Left ventricle myocardium superior (tissue), 1 donor: ENCODE data around the gene SCRN2. TPM values are rescaled to one million over a fixed set of nuclear protein-coding genes. Genes with fewer than 3 reads are reported as not detected.

Source experiments
- ATAC-seq: fragments of 200-7000 bp; cut with Tn5 transposase; one replicate; pipeline ENCODE4 v1.9.1; 2020; ENCODE audit warnings: mild to moderate bottlenecking, moderate library complexity
- DNase-seq: peaks from one replicate; pipeline ENCODE4 v3.0.0-alpha.2; 2020
- intact Hi-C: fragments of 100-400 bp; cut with micrococcal nuclease; formaldehyde crosslinking; loops from one replicate; pipeline ENCODE4 v1.11.0; 2022
- total RNA-seq: library from RNA; stranded (reverse); fragmentation: NEBNext Ultra II Directional; extraction: Animal tissue kit (Norgen Biotek cat#: 25700); gene quantifications from one replicate; pipeline ENCODE4 v1.2.1, GENCODE V29; 2021
- donor health status: DM: no; HTN: yes; CAD: no; lungs with severe emphysema.

SCRN2 gene
- total RNA-seq, 1 donor from 2014 or later: 33.8 TPM

- ATAC-seq (no peak), DNase-seq (no peak)
- intact Hi-C loops: no loop called here
Measured at GRCh38 chr17:47811709-47812108, 29.4 kb downstream of the SCRN2 start.

GRCh38 chr17:47810901-47811635 lies 30.0 kb downstream of the SCRN2 start:
- DNase-seq: no peak
- intact Hi-C loops: no loop called here
- ATAC-seq: no peak

- intact Hi-C loops: no loop called here
- ATAC-seq: no peak
- DNase-seq: no peak
Measured at GRCh38 chr17:47810200-47810821, 30.8 kb downstream of the SCRN2 start.

GRCh38 chr17:47808830-47809480 lies 32.1 kb downstream of the SCRN2 start:
- no peak for DNase-seq
- intact Hi-C loops: no loop called here
- no peak for ATAC-seq

GRCh38 chr17:47808036-47808829 lies 32.8 kb downstream of the SCRN2 start:
- no peak for ATAC-seq
- DNase-seq: no peak
- intact Hi-C loops: no loop called here

GRCh38 chr17:47807421-47807820 lies 33.7 kb downstream of the SCRN2 start:
- ATAC-seq (no peak), DNase-seq (no peak)
- intact Hi-C loops: no loop called here

GRCh38 chr17:47806913-47807255 lies 34.2 kb downstream of the SCRN2 start:
- ATAC-seq: no peak
- intact Hi-C loops: no loop called here
- no peak for DNase-seq

GRCh38 chr17:47806026-47806912 lies 34.8 kb downstream of the SCRN2 start:
- intact Hi-C loops: no loop called here
- DNase-seq: no peak

GRCh38 chr17:47804461-47804860 lies 36.6 kb downstream of the SCRN2 start:
- ATAC-seq (no peak), DNase-seq (no peak)
- intact Hi-C loops: no loop called here

More at GRCh38 chr17:47806026-47806912, 34.8 kb downstream of the SCRN2 start:
- peak; percentile 6 for ATAC-seq

- intact Hi-C loops: no loop called here
- no peak for ATAC-seq
- DNase-seq: no peak
Measured at GRCh38 chr17:47803751-47804150, 37.3 kb downstream of the SCRN2 start.

GRCh38 chr17:47803201-47803600 lies 37.9 kb downstream of the SCRN2 start:
- ATAC-seq (no peak), DNase-seq (no peak)
- intact Hi-C loops: no loop called here

GRCh38 chr17:47802341-47803022 lies 38.6 kb downstream of the SCRN2 start:
- intact Hi-C loops: no loop called here
- ATAC-seq (peak; percentile 58), DNase-seq (no peak)

GRCh38 chr17:47801906-47802305 lies 39.2 kb downstream of the SCRN2 start:
- intact Hi-C loops: no loop called here
- DNase-seq: no peak
- no peak for ATAC-seq

- intact Hi-C loops: no loop called here
- ATAC-seq (no peak), DNase-seq (no peak)
Measured at GRCh38 chr17:47801176-47801765, 39.8 kb downstream of the SCRN2 start.

- DNase-seq (no peak), ATAC-seq (no peak)
- intact Hi-C loops: no loop called here
Measured at GRCh38 chr17:47800686-47801085, 40.4 kb downstream of the SCRN2 start.

- ATAC-seq (no peak), DNase-seq (no peak)
- intact Hi-C loops: no loop called here
Measured at GRCh38 chr17:47797797-47798196, 43.3 kb downstream of the SCRN2 start.

- intact Hi-C loops: no loop called here
- no peak for DNase-seq
Measured at GRCh38 chr17:47792979-47793378, 48.1 kb downstream of the SCRN2 start.

GRCh38 chr17:47792457-47792856 lies 48.6 kb downstream of the SCRN2 start:
- intact Hi-C loops: no loop called here
- ATAC-seq (no peak), DNase-seq (no peak)

More at GRCh38 chr17:47792979-47793378, 48.1 kb downstream of the SCRN2 start:
- ATAC-seq: no peak
